AG04450 (cell line): ENCODE data around the gene CHMP3. TPM values are rescaled to one million over a fixed set of nuclear protein-coding genes. Genes with fewer than 3 reads are reported as not detected.
A peak's percentile ranks its signal among the peaks of the same experiment; 100 is the strongest.
"Not testable (repeated sequence)": the region's sequence is repeated elsewhere in the genome, so short reads cannot be mapped to it uniquely, and the experiment has no call there.

ENCODE experiments used
- CTCF ChIA-PET: fragments of 300-600, 350-600 bp; formaldehyde crosslinking; extraction: SDS; loops from one replicate; lab custom pipeline; 2022; ENCODE audit warnings: antibody characterized with exemption, inconsistent platforms; lab: Charles Lee
- POLR2A ChIA-PET: fragments of 350-600 bp; formaldehyde crosslinking; extraction: SDS; loops from one replicate; lab custom pipeline; 2021; ENCODE audit warnings: antibody characterized with exemption, inconsistent platforms; lab: Yijun Ruan, JAX
- DNase-seq: peaks from one replicate; pipeline ENCODE4 v3.0.0-alpha.2; 2011; ENCODE audit warnings: low read depth, low spot score
- H3K27ac ChIP-seq: one replicate; pipeline ENCODE4 v1.5.1; 2012; ENCODE audit warnings: low read depth, low read length, control low read depth
- H3K27me3 ChIP-seq: one replicate; pipeline ENCODE4 v1.6.0; 2012; ENCODE audit warnings: low read length; ENCODE audit not compliant: control insufficient read depth, insufficient read depth
- H3K4me3 ChIP-seq: 2 replicates; pipeline ENCODE4 v1.5.1; 2011; ENCODE audit warnings: mild to moderate bottlenecking, low read depth, low read length, control low read depth
- H3K9me3 ChIP-seq: 2 replicates; pipeline ENCODE4 v1.5.1; 2012; ENCODE audit warnings: low read length; ENCODE audit not compliant: control insufficient read depth, insufficient read depth
- polyA plus RNA-seq: library from polyadenylated mRNA; depleted of rRNA; stranded (reverse); fragments of >200 nt; gene quantifications from 2 replicates; pipeline ENCODE4 v1.2.3, GENCODE V29; 2011
- TF ChIP-seq, protein P1 (sequence below): IDR thresholded peaks from 2 replicates; pipeline ENCODE4 v1.5.1; 2011; ENCODE audit warnings: low read depth, low read length, control low read depth, inconsistent platforms

The CHMP3 gene
- polyA plus RNA-seq, 1 experiment: 154 TPM

DNA sequence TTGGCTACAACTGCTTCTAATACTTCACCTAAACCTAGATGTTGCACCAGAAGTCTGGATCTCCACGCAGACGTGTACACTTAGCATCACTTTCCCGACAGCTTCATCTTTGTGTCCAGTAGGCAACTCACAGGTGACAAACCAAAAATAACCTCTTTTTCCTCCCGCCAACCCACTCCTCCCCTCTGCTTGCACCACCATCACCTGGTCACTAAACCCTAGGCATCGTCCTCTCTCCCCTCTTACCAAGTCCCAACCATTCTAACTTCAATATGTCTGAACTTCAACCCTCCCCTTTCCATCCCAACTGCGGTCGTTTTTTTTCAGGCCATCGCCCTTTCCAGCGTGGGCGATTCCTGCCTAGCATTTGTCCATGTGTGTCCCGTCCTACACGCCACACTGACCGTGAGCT lies 413 bp upstream of the CHMP3 start:
- H3K4me3 ChIP-seq: peak overlapping the region; percentile 36
- CTCF ChIA-PET: no interaction called here
- POLR2A ChIA-PET: no interaction called here
- H3K9me3 ChIP-seq: no peaks in the 10 kb centered on the region
- TF ChIP-seq, protein P1, sequence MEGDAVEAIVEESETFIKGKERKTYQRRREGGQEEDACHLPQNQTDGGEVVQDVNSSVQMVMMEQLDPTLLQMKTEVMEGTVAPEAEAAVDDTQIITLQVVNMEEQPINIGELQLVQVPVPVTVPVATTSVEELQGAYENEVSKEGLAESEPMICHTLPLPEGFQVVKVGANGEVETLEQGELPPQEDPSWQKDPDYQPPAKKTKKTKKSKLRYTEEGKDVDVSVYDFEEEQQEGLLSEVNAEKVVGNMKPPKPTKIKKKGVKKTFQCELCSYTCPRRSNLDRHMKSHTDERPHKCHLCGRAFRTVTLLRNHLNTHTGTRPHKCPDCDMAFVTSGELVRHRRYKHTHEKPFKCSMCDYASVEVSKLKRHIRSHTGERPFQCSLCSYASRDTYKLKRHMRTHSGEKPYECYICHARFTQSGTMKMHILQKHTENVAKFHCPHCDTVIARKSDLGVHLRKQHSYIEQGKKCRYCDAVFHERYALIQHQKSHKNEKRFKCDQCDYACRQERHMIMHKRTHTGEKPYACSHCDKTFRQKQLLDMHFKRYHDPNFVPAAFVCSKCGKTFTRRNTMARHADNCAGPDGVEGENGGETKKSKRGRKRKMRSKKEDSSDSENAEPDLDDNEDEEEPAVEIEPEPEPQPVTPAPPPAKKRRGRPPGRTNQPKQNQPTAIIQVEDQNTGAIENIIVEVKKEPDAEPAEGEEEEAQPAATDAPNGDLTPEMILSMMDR: no peak
- no peaks in the 10 kb centered on the region for H3K27me3 ChIP-seq
- DNase-seq: no peak
- H3K27ac ChIP-seq: peak overlapping the region; percentile 54

DNA sequence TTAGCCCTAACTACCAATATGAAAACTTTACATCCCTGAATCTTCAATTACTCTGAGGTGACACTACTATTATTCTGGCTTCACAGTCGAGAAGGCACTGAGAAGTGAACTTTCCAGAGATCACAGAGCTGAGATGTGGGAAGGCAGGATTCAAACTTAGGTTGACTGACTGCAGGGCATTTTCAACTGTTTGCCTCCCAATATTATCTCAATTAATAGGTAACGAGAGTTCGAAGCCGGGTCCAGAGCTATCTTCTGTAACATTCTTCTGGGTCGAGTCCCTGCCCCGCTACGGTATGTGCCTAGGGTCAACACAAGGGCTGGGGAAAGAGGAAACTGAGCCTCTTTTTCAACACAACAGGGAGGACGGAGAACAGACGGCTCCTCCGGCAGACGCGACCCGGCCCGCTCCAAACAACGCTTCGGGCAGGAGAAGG lies 740 bp downstream of the CHMP3 start:
- Histone ChIP-seq H3K4me3 (peak overlapping the region; percentile 88), H3K27ac (peak overlapping the region; percentile 99), H3K9me3 (no peaks in the 10 kb centered on the region), H3K27me3 (no peaks in the 10 kb centered on the region)
- POLR2A ChIA-PET: interaction anchor here (1.1 to 1.4 kb wide), 2 partner anchors 60 to 122 kb away, joined by 4 to 6 read pairs; partner anchors contain the start of gene KDM3A
- no peak for DNase-seq
- TF ChIP-seq, protein P1: no peak
- CTCF ChIA-PET: interaction anchor here (0.5 kb wide), 1 partner anchor 342 kb away, joined by 3 read pairs; no protein-coding TSS in a partner anchor

DNA sequence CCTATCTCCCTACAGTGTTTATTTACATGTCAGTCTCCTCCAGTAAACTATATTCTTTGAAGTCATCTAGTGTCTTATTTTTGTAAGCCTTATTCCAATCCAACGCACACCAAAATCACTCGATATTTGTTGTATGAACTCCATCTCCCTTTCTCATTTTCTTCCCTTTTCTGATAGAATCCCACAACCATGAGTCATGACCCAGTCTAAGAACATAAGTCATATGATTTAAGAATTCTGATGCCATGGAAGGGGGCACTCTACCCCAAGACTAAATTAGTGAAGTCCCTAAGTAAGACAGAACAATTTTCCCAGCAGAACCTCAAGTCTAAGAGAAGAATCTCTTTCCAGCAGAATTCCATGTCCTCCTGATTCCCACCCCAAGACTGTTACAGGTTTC lies 5.4 kb downstream of the CHMP3 start:
- H3K27ac ChIP-seq: no peak overlapping the region
- H3K27me3 ChIP-seq: no peaks in the 10 kb centered on the region
- POLR2A ChIA-PET: no interaction called here
- no peak for DNase-seq
- H3K9me3 ChIP-seq: no peaks in the 10 kb centered on the region
- TF ChIP-seq, protein P1: no peak
- no peak overlapping the region for H3K4me3 ChIP-seq
- CTCF ChIA-PET: no interaction called here

DNA sequence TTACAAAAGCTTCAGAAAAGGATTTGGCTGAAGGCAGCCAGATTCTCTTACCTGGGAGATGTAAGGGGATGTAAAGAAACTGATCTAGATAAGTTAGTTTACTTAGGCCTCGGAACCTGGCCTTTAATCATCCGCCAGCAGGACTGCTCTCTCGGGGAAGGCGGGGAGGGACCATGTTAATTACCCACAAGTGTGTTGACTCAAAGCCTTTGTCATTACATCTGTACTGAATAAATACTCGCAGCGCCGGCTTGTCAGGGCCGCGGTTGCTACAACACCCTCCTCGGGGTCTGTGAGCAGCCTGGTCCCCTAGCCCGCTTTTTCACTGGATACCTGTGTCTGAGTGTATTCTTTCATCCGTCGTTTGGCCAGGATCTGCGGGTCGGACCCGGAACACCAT lies 6.7 kb downstream of the CHMP3 start:
- POLR2A ChIA-PET: no interaction called here
- TF ChIP-seq, protein P1: no peak
- CTCF ChIA-PET: no interaction called here
- Histone ChIP-seq H3K9me3 (no peaks in the 10 kb centered on the region), H3K27me3 (no peaks in the 10 kb centered on the region), H3K4me3 (no peak overlapping the region), H3K27ac (no peak overlapping the region)
- no peak for DNase-seq

DNA sequence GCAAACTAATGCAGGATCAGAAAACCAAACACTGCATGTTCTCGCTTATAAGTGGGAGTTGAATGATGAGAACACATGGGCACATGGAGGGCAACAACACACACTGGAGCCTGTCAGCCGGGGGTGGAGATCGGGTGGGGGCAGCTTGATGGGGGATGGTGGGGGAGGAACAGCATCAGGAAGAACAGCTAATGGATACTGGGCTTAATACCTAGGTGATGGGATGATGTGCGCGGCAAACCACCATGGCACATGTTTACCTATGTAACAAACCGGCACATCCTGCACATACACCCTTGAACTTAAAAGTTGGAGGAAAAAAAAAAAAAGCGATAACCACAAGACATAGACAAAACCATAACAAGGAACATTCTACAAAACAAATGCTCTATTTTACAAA lies 10.4 kb downstream of the CHMP3 start:
- TF ChIP-seq, protein P1: no peak
- H3K9me3 ChIP-seq: peaks cover 19% of the 10 kb centered on the region
- H3K27me3 ChIP-seq: no peaks in the 10 kb centered on the region
- no peak for DNase-seq
- ChIA-PET CTCF (no interaction called here), POLR2A (no interaction called here)
- no peak overlapping the region for H3K4me3 ChIP-seq
- H3K27ac ChIP-seq: no peak overlapping the region

DNA sequence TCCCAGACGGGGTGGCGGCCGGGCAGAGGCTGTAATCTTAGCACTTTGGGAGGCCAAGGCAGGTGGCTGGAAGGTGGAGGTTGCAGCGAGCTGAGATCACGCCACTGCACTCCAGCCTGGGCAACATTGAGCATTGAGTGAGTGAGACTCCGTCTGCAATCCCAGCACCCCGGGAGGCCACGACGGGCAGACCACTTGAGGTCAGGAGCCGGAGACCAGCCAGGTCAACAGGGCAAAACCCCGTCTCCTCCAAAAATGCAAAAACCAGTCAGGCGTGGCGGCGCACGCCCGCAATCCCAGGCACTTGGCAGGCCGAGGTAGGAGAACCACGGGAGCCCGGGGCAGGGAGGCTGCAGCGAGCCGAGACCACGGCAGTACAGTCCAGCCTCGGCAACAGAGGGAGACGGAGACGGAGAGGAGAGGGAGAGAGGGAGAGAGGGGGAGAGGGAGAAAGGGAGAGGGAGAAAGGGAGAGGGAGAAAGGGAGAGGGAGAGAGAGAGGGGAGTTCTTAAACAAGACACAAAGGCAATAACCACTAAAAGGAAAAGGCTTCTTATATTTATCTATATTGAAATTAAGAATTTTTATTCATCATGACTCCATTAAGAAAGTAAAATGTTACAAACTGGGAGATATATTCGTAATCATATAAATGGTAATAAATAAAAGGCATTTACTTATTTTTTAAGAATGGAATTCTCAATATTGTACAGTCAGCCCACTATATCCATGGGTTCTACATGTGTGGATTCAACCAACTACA lies 13.1 kb downstream of the CHMP3 start:
- H3K27me3 ChIP-seq, CTCF ChIA-PET, DNase-seq, H3K27ac ChIP-seq, H3K4me3 ChIP-seq, POLR2A ChIA-PET: not testable (repeated sequence)
- H3K9me3 ChIP-seq: peaks cover 33% of the 10 kb centered on the region

DNA sequence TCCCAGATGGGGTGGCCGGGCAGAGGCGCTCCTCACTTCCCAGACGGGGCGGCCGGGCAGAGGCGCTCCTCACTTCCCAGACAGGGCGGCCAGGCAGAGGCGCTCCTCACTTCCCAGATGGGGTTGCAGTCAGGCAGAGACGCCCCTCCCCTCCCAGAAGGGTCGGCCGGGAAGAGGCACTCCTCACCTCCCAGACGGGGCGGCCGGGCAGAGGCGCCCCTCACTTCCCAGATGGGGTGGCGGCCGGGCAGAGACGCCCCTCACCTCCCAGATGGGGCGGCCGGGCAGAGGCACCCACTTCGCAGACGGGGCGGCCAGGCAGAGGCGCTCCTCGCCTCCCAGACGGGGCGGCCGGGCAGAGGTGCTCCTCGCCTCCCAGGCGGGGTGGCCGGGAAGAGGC lies 13.8 kb downstream of the CHMP3 start:
- CTCF ChIA-PET, POLR2A ChIA-PET, H3K4me3 ChIP-seq, H3K27me3 ChIP-seq, DNase-seq, H3K27ac ChIP-seq: not testable (repeated sequence)
- peaks cover 33% of the 10 kb centered on the region for H3K9me3 ChIP-seq
